Stomach (tissue), 9 donors: ENCODE data around the gene CIAO3. TPM values are rescaled to one million over a fixed set of nuclear protein-coding genes. Genes with fewer than 3 reads are reported as not detected.

Source experiments
- DNase-seq, 2 donors: peaks; one replicate each; pipeline versions ENCODE4 v3.0.0 to v3.0.0-alpha.2; 2013 to 2019
- H3K27ac ChIP-seq, 5 donors: fragments of 200-600 bp in 4 of 5; sonication (generic) in 4 of 5; one replicate each; pipeline ENCODE4 v1.5.1; 2013 to 2019; ENCODE audit warnings: mild to moderate bottlenecking in 1 of 5, moderate library complexity in 1 of 5
- H3K27me3 ChIP-seq, 3 donors: fragments of 200-600 bp; sonication (generic); one replicate each; pipeline ENCODE4 v1.5.1; 2017 to 2019; ENCODE audit warnings: mixed run types in 1 of 3
- H3K36me3 ChIP-seq, 4 donors: fragments of 200-600 bp; sonication (generic); 1 replicate in 3 of 4; 2 replicates in 1 of 4; pipeline ENCODE4 v1.5.1; 2016 to 2019
- H3K4me1 ChIP-seq, 4 donors: fragments of 200-600 bp; sonication (generic); one replicate each; pipeline ENCODE4 v1.5.1; 2016 to 2019
- H3K4me3 ChIP-seq, 4 donors: fragments of 200-600 bp; sonication (generic) in 3 of 4; one replicate each; pipeline ENCODE4 v1.5.1; 2016 to 2019; ENCODE audit warnings: mild to moderate bottlenecking in 1 of 4
- H3K9me3 ChIP-seq, 4 donors: fragments of 200-600 bp; sonication (generic); one replicate each; pipeline ENCODE4 v1.5.1; 2016 to 2019
- EP300 ChIP-seq: sonication (generic); formaldehyde crosslinking; IDR thresholded peaks from one replicate; pipeline ENCODE4 v1.6.1; 2017; ENCODE audit warnings: antibody characterized with exemption
- POLR2A ChIP-seq, 4 donors: fragments of 450-650 bp; IDR thresholded peaks; one replicate each; pipeline ENCODE4 v1.6.1; 2016; ENCODE audit warnings: antibody characterized with exemption in 4 of 4, control low read depth in 2 of 4, mild to moderate bottlenecking in 1 of 4, moderate library complexity in 1 of 4
- POLR2AphosphoS5 ChIP-seq, 3 donors: sonication (generic); formaldehyde crosslinking; IDR thresholded peaks; one replicate each; pipeline ENCODE4 v1.6.1; 2016; ENCODE audit warnings: antibody characterized with exemption in 3 of 3
- WGBS, 5 donors: extraction: QIAGEN DNeasy Blood & Tissue Kit in 3 of 5; methylation state at CpG; one replicate each; pipeline versions ENCODE4 v1.1.5 to v1.1.7; 2013 to 2018; 5-methylcytosine and 5-hydroxymethylcytosine counted together
- intact Hi-C: fragments of 100-400 bp; cut with DNase I; formaldehyde crosslinking; loops from one replicate; pipeline ENCODE4 v1.15.1; 2023; ENCODE audit warnings: low total_unique reads
- polyA plus RNA-seq, 3 donors: library from polyadenylated mRNA; stranded (reverse); fragments of 200-250 nt; gene quantifications; one replicate each; pipeline ENCODE4 v1.2.3, GENCODE V29; 2013
- total RNA-seq, 5 donors: library from RNA; depleted of rRNA; stranded (reverse); fragments of >200 nt; gene quantifications; one replicate each; pipeline versions ENCODE4 v1.1.0 to v1.2.3, GENCODE V29; 2014 to 2016
- TF ChIP-seq, protein P1 (sequence below), 7 experiments: fragments of 450-650 bp in 4 of 7; fragments of 200-600 bp in 3 of 7; sonication (generic) in 3 of 7; IDR thresholded peaks; one replicate each; pipeline ENCODE4 v1.5.1; 2016 to 2019; ENCODE audit warnings: antibody characterized with exemption in 7 of 7, control low read depth in 2 of 7, mild to moderate bottlenecking in 1 of 7
- donor health status: healthy with polysubstance abuse.
- donor health status: Bipolar disorder and iron deficiency.
- donor health status: healthy.

Gene CIAO3
- total and polyA plus RNA-seq, 8 donors: 22.8 to 145 (median 49.6) TPM

DNA sequence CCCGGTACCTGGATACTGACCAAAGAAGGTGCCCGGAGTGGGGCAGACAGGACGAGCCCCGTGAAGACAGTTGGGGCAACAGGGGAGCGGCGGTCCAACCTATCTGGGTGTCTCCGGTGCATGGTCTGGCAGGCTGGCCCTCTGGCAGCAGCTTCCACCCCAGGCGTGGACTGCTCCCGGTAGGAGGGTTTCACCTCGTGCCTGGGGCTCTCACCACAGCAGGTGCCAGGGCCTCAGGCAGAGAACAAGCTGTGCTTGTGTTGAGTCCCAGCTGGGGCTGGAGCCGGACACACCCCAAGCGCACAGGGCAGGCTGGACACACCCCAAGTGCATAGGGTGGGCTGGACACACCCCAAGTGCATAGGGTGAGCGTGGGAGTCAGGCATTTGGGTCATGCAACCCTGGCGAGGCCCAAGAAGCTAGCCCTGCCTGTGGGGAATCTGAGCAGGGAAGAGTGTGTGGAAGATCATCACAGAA is 33.7 kb downstream of the CIAO3 start:
- 17 to 28% (median 24%) methylated on average over 8 to 14 of the region's 14 CpGs for WGBS, 5 donors

DNA sequence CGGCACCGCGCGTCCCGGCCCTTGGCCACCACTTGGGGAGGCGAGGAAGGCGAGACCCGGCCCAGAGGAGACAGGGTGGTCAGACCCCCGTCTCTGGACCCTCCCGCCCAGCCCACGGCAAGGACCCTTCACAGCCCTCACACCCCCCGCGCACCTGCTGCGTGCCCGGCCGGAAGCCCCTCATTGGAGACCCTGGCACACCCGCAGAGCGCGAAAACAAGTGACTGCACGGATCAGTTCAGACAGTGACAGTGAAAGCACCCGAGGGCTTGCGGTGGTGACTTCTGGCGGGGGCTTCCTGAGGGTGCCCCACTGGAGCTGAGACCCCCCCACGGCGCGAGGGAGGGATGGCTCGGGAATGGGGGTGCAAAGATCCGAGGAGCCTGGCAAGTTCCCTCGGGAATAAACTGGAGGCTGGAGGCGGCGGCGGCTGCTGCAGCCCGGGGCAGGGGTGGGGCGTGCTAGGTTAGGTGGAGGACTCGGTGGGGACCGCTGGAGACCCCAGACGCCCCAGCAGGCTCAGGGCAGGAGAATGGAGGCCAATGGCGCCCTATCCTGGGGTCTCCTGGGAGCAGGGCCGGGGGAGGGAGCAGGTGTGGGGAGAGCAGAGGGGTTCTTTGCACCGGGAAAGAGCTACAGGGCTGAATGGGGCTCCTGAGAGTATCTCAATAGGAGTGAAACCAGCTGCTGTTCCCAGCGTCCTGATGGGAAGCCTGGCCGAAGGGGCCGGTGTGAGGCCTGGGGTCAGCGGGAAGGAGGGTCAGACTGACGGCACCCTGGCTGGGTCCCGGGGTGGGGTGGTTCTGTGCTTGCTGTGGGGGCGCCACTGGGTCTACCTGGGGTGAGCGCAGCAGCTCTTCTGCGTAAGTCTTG is 34.4 kb downstream of the CIAO3 start:
- no peaks in the 10 kb centered on the region for H3K9me3 ChIP-seq
- H3K4me3 ChIP-seq: peak overlapping the region in 2 of 4 donors; percentile 18 to 24
- intact Hi-C loops: no loop called here
- peaks cover 67 to 100% (median 97%) of the 10 kb centered on the region in 3 donors for H3K27me3 ChIP-seq
- peak overlapping the region in 1 of 5 donors; percentile 9 for H3K27ac ChIP-seq
- 4 to 6% (median 5%) methylated on average over 37 to 49 of the region's 49 CpGs for WGBS, 5 donors
- no peaks in the 10 kb centered on the region for H3K36me3 ChIP-seq
- TF ChIP-seq, protein P1, sequence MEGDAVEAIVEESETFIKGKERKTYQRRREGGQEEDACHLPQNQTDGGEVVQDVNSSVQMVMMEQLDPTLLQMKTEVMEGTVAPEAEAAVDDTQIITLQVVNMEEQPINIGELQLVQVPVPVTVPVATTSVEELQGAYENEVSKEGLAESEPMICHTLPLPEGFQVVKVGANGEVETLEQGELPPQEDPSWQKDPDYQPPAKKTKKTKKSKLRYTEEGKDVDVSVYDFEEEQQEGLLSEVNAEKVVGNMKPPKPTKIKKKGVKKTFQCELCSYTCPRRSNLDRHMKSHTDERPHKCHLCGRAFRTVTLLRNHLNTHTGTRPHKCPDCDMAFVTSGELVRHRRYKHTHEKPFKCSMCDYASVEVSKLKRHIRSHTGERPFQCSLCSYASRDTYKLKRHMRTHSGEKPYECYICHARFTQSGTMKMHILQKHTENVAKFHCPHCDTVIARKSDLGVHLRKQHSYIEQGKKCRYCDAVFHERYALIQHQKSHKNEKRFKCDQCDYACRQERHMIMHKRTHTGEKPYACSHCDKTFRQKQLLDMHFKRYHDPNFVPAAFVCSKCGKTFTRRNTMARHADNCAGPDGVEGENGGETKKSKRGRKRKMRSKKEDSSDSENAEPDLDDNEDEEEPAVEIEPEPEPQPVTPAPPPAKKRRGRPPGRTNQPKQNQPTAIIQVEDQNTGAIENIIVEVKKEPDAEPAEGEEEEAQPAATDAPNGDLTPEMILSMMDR (IDR thresholded peaks at IDR 0.05): no peak
- TF ChIP-seq POLR2AphosphoS5 (IDR thresholded peaks at IDR 0.05): no peak
- no peak for TF ChIP-seq EP300
- TF ChIP-seq POLR2A (IDR thresholded peaks at IDR 0.05): no peak
- H3K4me1 ChIP-seq: peaks cover 7 to 31% (median 23%) of the 10 kb centered on the region in 4 donors
- no peak for DNase-seq

More for the DNA sequence above, 33.7 kb downstream of the CIAO3 start:
- no peak for DNase-seq
- Histone ChIP-seq H3K9me3 (no peaks in the 10 kb centered on the region), H3K27ac (peak overlapping the region in 1 of 5 donors; percentile 5), H3K36me3 (no peaks in the 10 kb centered on the region), H3K27me3 (peaks cover 65 to 100% (median 92%) of the 10 kb centered on the region in 3 donors), H3K4me1 (peaks cover 7 to 37% (median 26%) of the 10 kb centered on the region in 4 donors), H3K4me3 (no peak overlapping the region)
- intact Hi-C loops: no loop called here
- TF ChIP-seq POLR2AphosphoS5 (IDR thresholded peaks at IDR 0.05): no peak
- TF ChIP-seq, protein P1 (IDR thresholded peaks at IDR 0.05): no peak
- TF ChIP-seq POLR2A (IDR thresholded peaks at IDR 0.05): no peak
- TF ChIP-seq EP300: no peak

DNA sequence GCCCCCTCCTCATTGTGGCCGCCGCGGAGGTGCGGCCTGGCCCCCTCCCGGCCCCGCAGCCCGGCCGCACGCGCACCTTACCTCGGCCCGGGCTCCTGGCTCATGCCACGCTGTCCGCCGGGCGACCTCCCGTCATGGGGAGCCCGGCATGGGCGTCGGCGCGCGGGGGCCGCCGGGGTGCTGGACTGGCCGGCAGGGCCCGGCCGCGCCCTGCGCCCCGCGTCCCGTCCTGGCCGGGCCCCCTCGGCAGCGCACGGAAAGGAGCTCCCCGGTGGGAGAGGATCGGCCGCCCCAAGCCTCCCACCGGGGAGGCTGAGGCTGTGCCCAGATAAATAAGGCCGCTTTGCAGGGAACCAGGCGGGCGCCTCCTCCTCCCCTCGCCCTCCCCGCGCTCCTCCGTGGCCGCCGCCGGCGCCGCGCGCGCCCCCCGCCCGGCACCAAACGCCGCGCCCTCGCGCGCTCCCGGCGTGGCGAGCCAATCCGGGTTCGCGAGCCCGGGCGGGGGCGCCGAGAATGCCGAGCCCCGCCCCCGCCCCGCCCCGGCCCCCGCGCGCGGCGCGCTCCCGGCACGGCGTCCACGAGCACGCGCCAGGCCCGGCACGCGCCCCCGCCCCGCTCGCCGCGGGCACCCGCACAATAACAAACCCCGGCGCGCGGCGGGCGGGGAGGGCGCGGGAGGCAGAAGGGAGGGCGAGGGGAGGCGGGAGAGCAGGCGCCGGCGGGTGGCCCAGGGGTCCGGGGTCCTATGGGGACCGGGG is 35.2 kb downstream of the CIAO3 start, which contains the start of gene FBXL16:
TSS of gene FBXL16 (minus strand) at position 371 of the 758 bp plus-strand sequence. CDS start 8,396 bp downstream, outside the sequence.
- Histone ChIP-seq H3K27ac (peak within 1 kb of the TSS in 1 of 5 donors; percentile 9), H3K4me3 (peak within 1 kb of the TSS; percentile 9 to 24 (median 20)), H3K4me1 (peaks cover 10 to 37% (median 26%) of the 10 kb centered on the region in 4 donors), H3K27me3 (peaks cover 68 to 100% (median 97%) of the 10 kb centered on the region in 3 donors), H3K36me3 (no peaks in the 10 kb centered on the region), H3K9me3 (no peaks in the 10 kb centered on the region)
- TF ChIP-seq, protein P1 (IDR thresholded peaks at IDR 0.05): no peak
- TF ChIP-seq EP300 (no peak), POLR2AphosphoS5 (IDR thresholded peaks at IDR 0.05) (no peak), POLR2A (IDR thresholded peaks at IDR 0.05) (no peak)
- 0 to 2% (median 1%) methylated on average over 18 to 113 of the region's 115 CpGs for WGBS, 5 donors
- peak in 1 of 2 donors; percentile 65 for DNase-seq
- intact Hi-C loops: no loop called here
